ACHN (cell line): ENCODE data around the gene CTXND1.
"Not testable (repeated sequence)": the region's sequence is repeated elsewhere in the genome, so short reads cannot be mapped to it uniquely, and the experiment has no call there.

Experiments used
- DNase-seq: peaks from one replicate; pipeline ENCODE4 v3.0.0-alpha.2; 2015
- in situ Hi-C: cut with HindIII; loops from 2 replicates; pipeline ENCODE4 v1.10.0; 2017; ENCODE audit warnings: low sequenced_read_pairs, low pct_ligation_motif_present, low pct_unique_long_range_greater_than_20kb

CTXND1 gene

DNA sequence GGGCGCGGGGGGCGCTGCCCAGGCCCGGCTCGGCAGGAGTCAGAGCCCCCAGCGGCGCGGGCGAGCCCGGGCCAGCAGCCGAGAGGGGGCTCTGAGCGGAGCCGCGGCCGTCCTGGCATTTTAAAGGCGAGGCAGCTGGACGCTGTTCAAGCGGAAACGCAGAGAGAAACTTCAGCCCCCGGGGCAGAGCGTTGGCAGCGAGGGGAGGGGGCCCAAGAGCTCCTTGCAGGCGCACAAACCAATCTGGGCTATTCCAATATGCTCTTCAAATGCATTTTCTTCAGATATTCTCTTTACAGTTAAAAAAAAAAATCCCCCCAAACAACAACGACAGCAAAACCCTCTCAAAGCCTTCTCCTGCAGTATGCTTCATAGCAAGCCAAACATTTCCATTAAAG lies at the start of gene CTXND1:
Gene CTXND1, minus strand, starts transcription at position 93 of the 398 bp plus-strand sequence. CDS start 50,264 bp downstream, outside the sequence.
- no peak for DNase-seq
- in situ Hi-C loops, result no loop called here

DNA sequence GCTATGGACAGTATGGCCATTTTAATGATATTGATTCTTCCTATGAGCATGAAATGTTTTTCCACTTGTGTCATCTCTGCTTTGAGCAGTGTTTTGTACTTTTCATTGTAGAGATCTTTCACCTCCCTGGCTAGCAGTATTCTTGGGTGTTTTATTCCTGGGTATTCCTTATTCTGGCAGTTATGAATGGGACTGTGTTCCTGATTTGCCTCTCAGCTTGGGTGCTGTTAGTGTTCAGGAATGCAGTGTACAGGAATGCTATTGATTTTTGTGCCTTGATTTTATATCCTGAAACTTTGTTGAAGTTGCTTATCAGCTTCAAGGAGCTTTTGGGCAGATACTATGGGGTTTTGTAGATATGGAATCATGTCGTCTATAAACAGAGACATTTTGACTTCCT lies 49.5 kb upstream of the CTXND1 start:
- in situ Hi-C loops, result no loop called here
- no peak for DNase-seq

DNA sequence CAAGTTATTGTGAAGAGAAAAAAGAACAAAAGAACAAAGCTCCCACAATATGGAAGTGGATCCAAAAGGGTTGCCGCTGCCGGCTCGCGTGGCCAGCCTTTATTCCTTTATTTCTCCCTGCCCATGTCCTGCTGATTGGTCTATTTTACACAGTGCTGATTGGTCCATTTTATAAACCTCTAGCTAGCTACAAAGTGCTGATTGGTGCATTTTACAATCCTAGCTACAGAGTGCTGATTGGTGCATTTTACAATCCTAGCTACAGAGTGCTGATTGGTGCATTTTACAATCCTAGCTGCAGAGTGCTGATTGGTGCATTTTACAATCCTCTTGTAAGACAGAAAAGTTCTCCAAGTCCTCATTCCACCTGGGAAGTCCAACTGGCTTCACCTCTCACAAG lies 43.8 kb upstream of the CTXND1 start:
- in situ Hi-C loops, DNase-seq: not testable (repeated sequence)

DNA sequence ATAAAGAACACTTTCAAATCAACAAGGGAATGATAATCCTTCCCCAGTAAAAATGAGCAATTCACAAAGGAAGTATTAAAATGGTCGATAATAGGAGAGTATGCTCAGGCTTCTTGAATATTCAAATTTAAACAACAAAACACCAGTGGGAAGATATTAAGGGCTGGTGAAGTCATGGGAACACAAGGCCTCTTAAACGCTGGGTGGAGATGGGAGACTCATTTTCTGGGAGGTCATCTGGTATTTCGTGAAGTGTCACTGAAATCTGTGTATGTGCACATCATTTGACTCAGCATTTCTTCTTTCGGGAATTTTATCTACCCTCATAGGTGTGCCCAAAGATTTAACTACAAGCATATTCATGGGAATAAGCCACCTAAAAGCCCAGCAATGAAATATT lies 40.1 kb upstream of the CTXND1 start:
- in situ Hi-C loops, result no loop called here

DNA sequence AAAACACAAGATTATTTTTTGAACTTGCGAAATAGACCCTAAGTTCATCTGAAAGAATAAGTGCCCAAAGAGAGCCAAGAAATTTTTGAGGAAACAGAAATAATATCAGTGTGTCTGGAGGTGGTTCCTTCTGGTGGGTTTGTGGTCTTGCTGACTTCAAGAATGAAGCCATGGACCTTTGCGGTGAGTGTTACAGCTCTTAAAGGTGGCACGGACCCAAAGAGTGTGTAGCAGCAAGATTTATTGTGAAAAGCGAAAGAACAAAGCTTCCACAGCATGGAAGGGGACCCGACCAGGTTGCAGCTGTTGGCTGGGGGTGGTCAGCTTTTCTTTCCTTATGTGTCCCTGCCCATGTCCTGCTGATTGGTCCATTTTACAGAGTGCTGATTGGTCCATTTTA lies 38.9 kb upstream of the CTXND1 start:
- DNase-seq, in situ Hi-C loops: not testable (repeated sequence)

More for the DNA sequence above, 40.1 kb upstream of the CTXND1 start:
- DNase-seq, result no peak

DNA sequence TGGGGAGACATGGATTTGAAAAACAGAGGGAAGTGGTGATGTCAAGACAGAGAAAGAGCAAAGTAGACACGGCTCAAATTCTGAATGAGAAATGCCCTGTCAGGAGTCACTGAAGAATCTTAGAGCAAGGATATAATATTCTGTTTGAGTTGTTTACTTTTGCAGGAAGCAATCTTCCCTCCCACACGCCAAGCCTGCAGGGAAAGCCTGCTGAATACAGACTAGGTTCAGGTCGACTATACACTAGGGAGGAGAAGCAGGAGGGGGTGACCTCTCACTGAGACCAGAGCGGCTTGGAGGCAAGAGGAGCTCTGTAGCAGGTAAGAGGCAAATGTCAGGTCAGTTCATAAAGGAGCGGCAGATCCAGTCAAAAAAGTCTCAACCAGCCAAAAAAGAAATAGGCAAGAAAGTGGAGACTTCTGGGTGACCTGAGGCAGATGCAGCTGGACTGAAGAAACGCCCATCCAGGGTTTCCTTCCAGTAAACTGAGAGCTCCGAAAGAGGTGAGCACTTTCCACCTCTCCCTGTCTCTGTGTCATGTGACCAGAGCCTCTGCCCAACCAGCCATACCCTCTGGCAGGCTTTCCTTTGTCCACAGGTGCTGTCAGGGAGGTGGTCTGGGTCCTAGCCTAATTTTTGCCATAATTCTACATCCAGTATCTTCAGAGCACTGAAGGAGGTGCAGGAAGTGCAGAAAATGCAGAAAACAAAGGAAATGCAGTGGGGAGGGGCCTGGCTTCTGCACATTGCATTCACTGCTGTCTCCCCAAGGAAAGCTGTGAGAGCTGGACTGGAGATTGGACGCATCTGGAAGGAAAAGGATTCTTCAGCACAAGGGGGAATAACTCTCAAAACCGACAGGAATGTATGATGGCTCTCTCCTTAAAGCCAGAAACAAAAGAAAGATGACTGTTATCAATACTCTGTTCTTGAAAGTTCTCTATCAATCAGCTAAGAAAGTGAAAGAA lies 37.8 kb upstream of the CTXND1 start:
- no peak for DNase-seq
- in situ Hi-C loops, result no loop called here

DNA sequence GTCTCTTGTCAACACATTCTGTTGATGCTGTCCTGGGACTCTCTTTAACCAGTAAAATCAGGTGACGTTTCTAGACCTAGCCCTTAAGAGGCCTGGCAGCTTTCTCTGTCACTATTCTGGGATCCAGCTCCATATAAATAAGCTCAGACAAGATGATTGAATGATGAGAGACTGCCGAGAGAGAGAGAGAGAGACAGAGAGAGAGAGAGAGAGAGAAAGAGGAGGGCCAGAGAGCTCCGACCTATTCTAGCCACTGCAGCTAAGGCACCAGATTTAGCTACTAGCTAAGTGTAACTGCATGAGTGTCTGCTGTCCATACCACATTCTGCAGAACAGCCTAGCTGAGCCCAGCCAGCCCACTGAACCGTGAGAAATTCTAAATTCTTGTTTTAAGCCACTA lies 36.1 kb upstream of the CTXND1 start:
- DNase-seq, result no peak
- in situ Hi-C loops, result no loop called here

DNA sequence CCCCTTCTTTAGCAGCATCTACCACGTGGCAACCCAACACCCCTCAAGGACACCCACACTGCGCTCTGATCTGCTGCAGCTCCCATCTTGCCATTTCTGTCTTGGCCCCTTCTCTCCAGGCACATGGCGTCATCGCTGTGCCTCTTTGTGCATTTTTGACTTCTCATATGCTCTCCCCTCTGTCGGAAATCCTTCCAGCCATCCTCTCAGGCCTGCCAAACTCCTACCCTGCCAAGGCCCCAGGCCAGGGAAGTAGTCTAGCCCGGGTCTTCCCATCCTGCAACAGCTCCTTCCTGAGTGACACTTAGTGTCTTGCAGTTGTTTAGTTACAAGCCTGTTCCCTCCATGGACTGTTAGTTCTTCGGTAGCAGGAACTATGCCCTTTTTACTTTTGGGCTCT lies 34.0 kb upstream of the CTXND1 start:
- no peak for DNase-seq
- in situ Hi-C loops, result no loop called here

DNA sequence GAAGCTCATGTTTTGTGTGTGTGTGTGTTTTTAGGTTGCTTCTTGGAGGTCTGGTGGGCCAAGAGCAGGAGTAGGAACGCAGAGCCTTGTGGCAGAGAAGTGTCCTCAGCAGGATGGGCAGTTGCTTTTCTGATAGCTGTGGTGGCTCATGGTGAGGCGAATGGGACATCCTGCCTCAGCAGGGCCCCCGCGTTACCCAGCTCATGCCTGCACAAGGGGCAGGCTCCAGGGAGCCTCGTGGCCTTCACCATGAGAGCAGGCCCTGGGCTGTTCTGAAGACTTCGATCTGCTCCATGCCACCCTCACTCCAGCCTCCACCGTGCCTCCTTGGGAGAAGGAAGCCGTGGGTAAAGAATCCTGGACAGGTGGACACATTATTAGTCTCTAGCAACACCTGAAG lies 33.4 kb upstream of the CTXND1 start:
- in situ Hi-C loops, result no loop called here

DNA sequence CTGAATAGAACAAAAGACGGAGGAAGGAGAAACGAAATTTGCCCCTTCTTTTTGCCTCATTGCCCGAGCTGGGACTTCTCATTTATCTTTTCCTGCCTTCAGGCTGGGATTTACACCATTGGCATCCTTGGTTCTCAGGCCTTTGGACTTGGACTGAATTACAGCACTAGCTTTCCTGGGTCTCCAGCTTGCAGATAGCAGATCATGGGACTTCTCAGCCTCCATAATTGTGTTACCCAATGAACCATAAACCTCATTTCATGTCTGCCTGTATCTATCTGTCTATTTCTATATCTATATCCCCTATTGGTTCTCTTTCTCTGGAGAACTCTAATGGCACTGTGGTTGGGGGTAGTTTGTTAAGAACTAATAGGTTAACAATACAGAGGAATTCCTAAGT lies 31.5 kb upstream of the CTXND1 start:
- DNase-seq, result no peak
- in situ Hi-C loops, result no loop called here

More for the DNA sequence above, 33.4 kb upstream of the CTXND1 start:
- no peak for DNase-seq

DNA sequence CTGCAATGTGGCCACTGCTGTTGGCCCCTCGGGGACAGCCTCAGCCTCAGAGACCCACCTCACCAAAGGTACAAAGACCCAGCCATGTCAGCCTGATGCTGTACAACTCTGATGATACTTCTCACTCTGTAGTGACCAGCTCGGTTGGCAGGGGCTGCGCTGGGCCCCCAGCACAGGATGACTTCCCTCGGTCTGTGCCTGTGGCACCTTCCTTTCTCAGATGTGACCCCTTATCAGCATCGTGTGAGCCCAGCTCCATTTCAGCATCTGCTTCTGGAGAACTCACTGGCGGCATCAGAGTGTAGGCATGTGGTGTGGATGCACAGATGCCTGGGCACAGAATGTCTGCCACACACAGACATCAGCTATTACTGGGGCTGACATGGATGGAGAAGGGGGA lies 25.1 kb upstream of the CTXND1 start:
- DNase-seq, result no peak
- in situ Hi-C loops, result no loop called here

DNA sequence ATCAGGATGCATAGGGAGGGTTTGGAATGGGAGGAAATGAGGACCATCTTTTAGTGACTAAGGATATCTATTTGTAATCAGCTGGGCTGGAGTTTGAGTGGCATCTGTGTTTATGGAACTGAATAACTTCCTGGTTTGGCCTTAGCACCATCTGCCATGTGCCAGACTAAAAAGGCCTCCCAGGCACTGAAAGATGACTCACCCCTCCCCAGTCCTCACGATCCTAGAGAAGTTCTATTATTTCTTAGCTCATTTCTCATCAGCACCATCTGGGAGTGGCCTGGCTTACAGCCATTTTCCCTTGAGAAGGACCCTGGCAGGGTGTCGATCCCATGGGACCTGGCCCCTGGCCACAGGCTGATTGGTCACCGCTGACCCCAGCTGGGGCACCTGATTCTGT lies 23.9 kb upstream of the CTXND1 start:
- no peak for DNase-seq
- in situ Hi-C loops, result no loop called here

DNA sequence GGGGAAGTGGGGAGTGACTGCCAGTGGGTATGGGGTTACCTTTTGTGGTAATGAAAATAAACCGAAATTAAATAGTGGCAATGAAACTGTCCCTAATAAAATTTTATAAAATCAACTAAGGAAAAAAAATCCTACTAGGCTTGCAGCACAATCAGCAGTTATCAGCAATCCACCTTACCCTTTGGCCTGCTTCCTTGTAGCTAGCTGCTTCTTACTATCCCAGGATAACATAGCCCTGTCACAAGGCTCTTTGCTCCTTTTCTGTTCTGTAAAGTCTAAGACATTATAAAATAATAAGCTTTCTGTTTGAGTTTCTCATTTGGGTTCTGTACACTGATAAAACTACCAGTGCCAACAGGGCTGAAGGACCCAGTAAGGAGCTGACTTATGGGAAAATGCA lies 23.0 kb upstream of the CTXND1 start:
- no peak for DNase-seq
- in situ Hi-C loops, result no loop called here

DNA sequence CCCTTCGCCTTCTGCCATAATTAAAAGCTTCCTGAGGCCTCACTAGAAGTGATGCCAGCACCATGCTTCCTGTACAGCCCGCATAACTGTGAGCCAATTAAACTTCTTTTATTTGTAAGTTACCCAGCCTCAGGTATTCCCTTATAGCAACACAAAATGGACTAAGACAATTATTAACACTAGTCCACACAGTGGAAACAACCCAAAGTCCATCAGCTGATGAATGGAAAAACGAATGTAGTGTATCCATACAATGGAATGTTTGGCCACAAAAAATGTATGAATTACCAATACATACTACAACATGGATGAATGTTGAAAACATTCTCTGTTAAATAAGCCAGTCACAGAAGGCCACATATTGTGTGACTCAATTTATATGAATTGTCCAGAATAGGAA lies 22.5 kb upstream of the CTXND1 start:
- in situ Hi-C loops, result no loop called here
- DNase-seq, result no peak

DNA sequence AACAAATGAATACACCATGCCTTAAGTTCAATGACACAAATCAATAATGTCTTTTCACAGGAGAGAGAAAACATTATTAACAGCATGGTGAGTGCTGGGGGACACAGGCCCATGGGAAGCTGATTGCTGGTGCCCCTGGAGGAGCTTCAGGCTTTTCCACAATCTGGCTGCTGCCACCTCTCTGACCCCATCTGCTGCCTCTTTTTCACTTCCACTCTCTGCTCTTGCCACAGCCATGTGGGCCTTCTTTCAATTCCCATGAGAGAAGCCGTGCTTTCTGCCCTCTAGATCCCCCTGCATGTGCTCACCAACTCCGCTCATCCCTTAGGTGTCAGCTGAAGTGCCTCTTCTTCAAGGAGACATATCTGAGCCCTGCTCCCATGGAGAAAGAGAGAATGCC lies 21.0 kb upstream of the CTXND1 start:
- DNase-seq, result no peak

DNA sequence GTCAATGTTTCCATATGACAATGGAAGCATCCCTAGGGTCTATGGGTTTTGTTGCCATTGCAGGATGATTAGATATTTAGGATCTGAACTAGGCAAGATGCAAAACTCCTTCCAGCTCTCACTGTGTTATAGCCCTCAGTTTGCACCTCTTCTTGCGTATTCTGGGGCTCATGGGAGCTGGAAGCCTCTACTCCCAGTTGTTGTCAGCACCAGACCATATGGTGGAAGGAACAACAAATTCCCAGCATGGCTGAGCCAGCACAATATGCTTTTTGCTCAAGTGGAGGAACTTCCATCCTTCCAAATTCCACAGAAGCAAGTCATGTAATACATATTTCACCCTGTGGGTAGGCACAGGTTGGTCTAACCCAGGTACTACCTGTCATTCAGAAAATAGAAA lies 18.5 kb upstream of the CTXND1 start:
- in situ Hi-C loops, result no loop called here
- no peak for DNase-seq

More for the DNA sequence above, 21.0 kb upstream of the CTXND1 start:
- in situ Hi-C loops, result no loop called here

DNA sequence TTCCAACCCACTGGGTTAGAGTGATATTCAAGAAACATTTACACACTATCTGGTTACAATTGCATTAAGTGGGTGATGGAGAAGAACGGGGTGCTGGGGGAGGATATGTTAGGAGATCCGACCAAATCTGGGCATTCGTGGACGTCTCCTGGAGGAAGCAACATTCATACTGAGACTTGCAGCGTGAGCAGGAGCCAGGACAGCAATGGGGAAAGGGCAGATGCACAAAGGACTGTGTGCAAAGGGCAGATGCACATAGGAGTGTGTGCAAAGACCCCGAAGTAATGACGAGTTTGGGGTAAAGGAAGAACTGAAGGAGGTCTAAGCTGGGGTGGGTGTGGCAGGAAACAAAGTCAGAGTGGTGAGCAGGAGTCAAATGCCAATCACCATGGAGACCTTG lies 16.1 kb upstream of the CTXND1 start:
- in situ Hi-C loops, result no loop called here
- DNase-seq, result no peak

DNA sequence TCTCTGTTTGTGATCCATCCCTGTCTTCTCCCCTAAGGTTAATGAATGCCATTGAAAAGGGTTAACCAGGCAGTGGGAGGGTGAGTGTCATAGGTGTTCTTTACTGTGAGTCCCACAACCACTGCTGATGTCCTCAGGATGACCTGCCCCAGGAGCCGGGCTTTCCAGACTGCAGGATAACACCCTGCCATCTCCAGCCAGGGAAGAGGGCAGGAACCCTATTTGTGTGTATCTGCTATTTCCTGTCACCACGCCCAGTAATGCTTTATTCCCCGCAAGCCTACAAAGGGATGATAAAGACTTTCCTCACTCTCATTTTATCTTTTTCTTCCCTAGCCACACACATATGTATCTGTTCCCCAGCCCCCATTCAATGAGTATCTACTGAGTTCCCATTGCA lies 15.6 kb upstream of the CTXND1 start:
- in situ Hi-C loops, result no loop called here
- DNase-seq, result no peak

DNA sequence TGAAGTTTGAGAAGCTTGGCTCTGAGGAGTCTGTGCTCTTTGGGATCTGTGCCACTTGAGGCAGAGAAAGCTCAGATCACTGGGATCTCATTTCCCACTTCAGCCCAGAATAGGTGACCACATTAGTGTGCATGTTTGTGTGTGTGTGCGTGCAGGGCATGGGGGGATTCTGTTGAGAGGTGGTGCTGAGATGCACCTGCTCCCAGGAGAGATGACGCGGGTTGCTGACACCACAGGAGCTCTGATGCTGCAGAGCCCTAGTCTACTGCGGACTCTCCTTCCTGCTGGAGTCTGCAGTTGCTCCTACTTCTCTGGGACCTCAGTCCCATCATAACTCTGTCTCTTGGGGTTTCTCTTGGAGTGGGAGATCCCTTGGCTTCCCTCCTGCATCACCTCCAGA lies 14.7 kb upstream of the CTXND1 start:
- DNase-seq, result no peak
- in situ Hi-C loops, result no loop called here

DNA sequence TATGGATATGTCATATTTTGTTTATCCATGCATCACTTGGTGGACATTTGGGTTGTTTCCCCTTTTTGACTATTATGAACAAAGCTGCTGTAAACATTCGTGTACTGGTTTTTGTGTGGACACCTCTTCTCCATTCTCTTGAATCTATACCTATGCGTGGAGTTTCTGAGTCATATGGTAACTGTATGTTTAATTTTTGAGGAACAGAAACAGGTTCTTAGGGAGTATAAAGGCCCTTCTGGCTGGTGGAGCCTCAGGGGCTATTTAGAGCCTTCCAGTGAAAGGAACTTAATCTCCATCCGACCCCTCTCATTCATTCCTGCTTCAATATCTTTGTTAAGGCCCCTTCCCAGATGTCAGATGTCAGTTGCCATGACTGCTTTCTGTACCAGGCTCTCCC lies 14.1 kb upstream of the CTXND1 start:
- DNase-seq, result no peak
- in situ Hi-C loops, result no loop called here
